ENCODE data around the gene RHBDL1. TPM values are rescaled to one million over a fixed set of nuclear protein-coding genes. Genes with fewer than 3 reads are reported as not detected.

Gene RHBDL1
- total RNA-seq, 1 experiment from 2014 or later = 2.3 TPM

DNA sequence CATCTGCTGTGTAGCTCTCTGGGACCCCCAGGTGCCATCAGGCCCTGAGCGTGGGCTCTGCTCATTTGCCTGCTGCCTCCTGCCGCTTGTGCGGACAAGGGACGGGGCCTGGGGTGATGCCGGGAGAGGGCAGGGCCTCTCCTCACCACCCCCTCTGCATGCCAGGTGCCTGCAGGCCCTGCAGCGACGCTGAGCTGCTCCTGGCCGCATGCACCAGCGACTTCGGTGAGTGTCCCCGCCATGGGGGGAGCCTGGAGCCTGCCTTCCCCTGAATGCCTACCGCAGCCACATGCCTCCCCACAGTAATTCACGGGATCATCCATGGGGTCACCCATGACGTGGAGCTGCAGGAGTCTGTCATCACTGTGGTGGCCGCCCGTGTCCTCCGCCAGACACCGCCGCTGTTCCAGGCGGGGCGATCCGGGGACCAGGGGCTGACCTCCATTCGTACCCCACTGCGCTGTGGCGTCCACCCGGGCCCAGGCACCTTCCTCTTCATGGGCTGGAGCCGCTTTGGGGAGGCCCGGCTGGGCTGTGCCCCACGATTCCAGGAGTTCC lies 41.4 kb downstream of the RHBDL1 start:
- DNase-seq (ENCODE audit: extremely low read depth, low read depth) = no peak

DNA sequence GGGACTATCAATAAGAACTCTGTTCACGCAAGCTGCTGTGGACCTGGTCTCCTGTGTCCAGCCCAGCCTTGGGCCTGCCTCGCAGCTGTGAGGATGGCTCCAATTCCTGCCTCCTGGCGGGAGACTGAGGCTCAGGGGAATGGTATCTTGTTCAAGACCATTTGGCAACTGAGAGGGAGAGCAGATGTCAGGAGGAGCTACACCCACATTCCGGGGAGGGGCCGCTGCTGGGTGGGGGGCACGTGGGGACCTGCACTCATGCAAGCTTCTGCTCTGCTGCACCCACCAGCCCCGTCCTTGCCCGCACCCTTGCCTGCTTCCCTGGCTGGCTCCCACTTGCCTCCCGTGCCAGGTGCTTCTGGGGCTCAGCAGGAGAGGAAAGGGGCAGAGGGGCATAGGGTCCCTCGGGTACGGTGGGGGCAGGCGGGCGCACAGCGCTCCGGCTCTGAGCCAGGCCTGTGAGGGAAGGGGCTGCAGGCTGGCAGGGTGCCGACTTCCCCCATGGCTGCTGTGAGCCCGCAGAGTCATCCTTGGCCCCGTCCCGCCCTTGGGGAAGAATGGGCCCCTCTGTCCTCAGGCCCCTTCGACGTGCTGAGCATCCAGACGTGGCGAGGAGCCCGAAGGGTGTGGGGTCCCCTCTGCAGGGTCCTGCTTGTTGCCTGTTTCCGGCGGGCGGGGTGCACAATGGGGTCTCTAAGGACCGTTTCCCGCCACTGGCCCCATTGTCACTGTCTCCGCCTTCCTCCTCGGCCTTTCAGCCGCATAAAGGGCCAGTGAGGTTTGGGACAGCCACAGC lies 42.2 kb downstream of the RHBDL1 start:
- no peak for DNase-seq (ENCODE audit: extremely low read depth, low read depth)

DNA sequence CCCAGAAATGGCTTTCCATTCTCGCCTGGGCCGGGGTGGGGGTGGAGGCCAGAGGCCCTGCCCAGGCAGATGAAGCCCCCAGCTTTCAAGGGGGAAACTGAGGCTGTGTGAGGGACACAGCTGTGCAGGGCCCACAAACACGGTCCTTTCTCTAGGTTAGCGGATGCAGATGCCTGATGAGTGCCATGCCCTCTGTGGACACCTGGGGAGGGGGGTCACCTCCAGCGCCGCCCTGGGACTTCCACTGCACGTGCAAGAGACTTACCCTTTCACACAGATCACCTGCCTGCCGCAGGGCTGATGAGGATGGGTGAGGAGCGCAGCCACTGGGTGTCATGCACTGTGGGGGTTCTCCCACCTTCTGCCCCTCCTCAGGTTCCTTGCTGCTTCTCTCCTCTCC lies 42.9 kb downstream of the RHBDL1 start:
- no peak for DNase-seq (ENCODE audit: extremely low read depth, low read depth)

GRCh38 chr16:718922-719321 lies 43.5 kb downstream of the RHBDL1 start:
- DNase-seq (ENCODE audit: extremely low read depth, low read depth) = no peak

GRCh38 chr16:719815-720446 lies 44.5 kb downstream of the RHBDL1 start:
- no peak for DNase-seq (ENCODE audit: extremely low read depth, low read depth)

DNA sequence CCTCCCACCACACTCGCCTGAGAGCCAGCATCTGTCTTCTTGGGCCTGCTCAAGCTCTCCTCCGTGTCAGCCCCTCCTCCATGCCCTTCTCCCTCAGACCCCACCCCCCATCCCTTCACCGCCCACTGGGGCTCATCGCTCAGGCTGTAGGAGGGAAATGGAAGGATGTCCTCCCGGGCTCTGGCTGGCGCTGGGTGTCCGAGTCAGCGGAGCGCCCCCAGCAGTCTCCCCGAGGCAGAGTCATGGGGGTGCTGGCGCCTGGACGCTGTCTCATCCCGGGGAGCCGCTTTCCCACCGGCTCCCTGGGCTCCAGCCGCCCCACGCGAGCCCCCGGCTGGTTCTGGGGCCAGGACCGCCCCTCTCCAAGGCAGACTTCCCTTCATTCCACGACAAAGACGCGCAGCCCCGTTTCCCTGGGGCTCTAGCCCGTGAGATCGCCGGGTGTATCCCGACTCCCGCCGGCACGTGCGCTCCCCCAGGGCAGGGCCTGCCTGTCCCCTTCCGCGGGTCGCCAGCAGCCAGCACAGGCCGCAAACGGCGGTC lies 45.0 kb downstream of the RHBDL1 start:
- DNase-seq (ENCODE audit: extremely low read depth, low read depth) = peak; percentile 49

DNA sequence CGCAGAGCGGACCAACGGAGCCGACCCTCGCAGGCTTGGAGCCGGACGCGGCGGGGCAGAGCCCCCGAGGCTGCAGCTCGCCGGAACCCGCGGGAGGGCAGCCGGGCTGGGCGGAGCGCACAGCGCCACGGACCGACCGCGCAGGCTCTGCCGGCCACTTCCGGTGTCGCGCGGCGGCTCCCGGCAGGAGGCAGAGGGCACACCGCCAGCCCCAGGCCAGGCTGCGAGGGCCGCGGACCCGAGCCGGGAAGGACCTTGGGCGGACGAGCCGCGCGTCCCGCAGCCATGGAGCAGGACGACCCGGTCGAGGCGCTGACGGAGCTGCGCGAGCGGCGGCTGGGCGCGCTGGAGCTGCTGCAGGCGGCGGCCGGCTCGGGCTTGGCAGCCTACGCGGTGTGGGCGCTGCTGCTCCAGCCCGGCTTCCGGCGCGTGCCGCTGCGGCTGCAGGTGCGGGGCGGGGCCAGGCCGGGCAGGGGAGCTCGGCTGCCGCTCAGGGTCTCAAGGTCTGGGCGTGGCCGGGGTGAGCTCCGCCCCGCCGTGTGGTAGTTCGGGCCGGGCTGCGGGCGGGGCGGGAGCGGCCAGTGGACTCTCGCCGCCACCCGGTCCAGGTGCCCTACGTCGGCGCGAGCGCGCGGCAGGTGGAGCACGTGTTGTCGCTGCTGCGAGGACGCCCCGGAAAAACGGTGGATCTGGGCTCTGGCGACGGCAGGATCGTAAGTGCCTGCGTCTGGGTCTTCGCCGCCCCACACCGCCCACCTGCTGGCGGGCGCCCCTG lies 45.7 kb downstream of the RHBDL1 start, which contains the start of gene ANTKMT:
ANTKMT (plus strand) TSS at position 157 of the 775 bp plus-strand sequence; CDS start at position 286, 129 bp downstream.
- DNase-seq (ENCODE audit: extremely low read depth, low read depth) = peak; percentile 80

- no peak for DNase-seq (ENCODE audit: extremely low read depth, low read depth)
Observed at GRCh38 chr16:721765-722540, 46.5 kb downstream of the RHBDL1 start.

- DNase-seq (ENCODE audit: extremely low read depth, low read depth) = no peak
Observed at GRCh38 chr16:722835-723633, 47.6 kb downstream of the RHBDL1 start.

- no peak for DNase-seq (ENCODE audit: extremely low read depth, low read depth)
Observed at GRCh38 chr16:723695-724094, 48.2 kb downstream of the RHBDL1 start.

DNA sequence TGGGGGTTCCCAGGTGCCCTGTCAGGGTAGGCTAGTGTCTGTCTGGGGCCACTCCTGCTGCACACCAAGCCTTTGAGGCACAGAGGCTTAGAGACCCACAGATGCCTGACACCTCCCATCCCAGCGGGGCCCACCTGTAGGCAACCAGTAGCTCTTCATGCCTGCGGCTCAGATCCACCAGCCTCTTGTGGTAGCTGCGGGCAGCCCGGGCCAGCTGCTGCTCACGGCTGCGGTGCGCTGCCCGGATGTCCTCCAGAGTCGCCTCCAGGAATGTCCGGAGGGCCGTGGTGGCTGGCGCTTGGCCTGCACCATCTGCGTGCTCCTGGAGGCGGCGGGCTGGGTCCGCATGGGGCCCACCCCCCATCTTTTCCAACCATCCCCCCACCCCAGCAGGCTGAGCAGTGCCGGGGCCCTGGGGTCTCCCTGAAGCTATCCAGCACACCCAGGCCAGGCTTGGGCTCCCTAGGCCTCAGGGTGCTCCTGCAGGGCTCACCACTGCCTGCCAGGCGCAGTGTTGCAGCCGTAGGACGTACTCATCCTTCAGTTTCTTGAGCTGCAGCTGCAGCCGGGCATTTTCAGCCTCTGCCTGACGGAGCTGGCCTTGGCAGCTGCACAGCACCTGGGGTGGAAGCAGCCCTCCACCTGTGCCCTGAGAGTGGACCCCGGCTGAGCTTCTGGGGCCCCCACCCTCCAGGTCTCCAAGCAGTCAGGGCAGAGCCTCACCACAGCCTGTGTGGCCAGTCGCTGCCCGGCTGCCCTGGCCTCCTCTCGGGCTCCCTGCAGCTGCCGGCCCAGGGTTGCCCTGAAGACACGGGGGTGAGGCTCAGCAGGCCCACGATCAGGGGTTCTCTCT lies 48.9 kb downstream of the RHBDL1 start:
- DNase-seq (ENCODE audit: extremely low read depth, low read depth) = no peak

- no peak for DNase-seq (ENCODE audit: extremely low read depth, low read depth)
Observed at GRCh38 chr16:725041-725376, 49.5 kb downstream of the RHBDL1 start.

DNA sequence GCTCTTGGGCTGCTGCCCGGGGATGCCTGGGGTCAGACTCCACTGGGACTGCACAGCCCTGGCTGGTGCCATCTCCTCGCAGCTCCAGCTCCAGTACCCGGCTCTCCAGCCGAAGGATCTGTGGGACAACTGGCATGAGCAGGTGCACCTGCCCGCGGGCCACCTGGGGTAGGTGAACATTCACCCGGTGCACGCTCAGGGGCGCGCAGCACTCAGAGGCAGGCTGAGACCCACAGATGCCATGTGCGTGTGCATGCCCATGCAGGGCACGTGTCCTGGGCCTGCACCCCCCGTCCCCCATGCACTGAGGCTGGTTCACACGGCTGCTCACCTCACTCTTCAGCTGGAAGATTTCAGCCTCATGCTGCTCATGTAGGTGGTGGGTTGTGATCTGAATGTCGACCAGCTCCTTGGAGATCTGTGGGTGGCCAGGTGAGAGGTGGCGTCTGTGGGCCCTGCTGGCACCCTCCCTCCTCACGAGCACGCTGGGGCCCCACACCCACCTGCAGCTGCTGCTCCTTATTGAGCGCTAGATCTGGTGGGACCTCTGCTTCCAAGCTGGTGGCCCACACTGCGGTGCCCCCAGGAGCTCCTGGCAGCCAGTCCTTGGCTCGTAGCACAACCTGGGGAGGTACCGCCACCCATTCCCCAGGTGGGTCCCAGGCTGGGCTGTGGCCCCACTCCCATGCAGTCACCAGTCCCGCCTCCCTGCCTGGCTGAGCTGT lies 50.2 kb downstream of the RHBDL1 start:
- DNase-seq (ENCODE audit: extremely low read depth, low read depth) = no peak

DNA sequence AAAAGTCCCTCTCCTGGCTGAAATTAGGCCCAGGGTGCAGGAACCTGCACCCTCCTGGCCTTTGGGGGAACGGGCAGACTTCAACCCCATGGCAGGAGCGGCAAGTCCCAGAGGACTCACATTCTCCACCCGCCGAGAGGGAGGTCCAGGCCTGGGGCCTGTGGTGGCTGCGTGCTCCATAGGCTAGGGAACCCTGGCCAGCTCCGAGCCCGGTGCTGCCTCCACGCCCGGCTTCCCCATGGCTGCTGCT lies 50.6 kb downstream of the RHBDL1 start:
- no peak for DNase-seq (ENCODE audit: extremely low read depth, low read depth)

- DNase-seq (ENCODE audit: extremely low read depth, low read depth) = no peak
Observed at GRCh38 chr16:726438-727290, 51.2 kb downstream of the RHBDL1 start, which contains the start of the genes CCDC78 and HAGHL. CCDC78 (minus strand) TSS chr16:726443; CDS start chr16:726367, 76 bp downstream. HAGHL (plus strand) TSS chr16:727106; CDS start chr16:727510, 404 bp downstream.

DNA sequence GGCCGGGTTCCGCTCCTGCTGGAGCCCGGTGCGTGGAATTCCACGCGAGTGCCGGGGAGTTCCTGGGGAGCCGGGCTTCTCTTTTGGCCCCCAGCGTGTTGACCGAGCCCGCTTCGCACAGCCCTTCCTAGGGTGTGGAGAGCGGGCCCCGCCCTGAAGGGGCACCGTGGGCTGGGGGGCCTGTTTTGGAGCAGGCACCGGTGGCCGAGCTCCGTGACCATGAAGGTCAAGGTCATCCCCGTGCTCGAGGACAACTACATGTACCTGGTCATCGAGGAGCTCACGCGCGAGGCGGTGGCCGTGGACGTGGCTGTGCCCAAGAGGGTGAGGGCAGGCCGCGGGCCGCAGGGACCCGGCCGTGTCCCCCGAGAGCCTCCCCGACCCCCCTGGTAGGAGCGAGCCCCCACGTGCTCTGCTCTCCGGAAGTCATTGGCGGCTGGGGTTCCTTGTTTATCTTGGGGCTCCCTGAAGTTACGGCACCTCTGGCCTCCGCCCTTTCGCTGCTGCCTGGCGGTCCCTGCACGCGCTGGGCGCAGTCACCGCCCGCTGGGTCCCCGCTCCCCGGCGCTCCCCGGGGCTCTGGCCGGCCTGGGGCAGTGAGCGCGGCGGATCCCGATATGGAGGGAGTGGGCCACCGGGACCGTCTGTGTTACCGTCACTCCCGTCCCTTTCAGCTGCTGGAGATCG lies 52.0 kb downstream of the RHBDL1 start:
- no peak for DNase-seq (ENCODE audit: extremely low read depth, low read depth)

Data from NCI-H460 (cell line).